Ramos (cell line): ENCODE data around the gene TMEM53.

Experiments
- in situ Hi-C: fragments of 300-500 bp; cut with MboI; formaldehyde crosslinking; loops from one replicate; pipeline ENCODE4 v1.14.3; 2022; ENCODE audit warnings: low sequenced_read_pairs; ENCODE audit not compliant: unreplicated experiment

Gene TMEM53

DNA sequence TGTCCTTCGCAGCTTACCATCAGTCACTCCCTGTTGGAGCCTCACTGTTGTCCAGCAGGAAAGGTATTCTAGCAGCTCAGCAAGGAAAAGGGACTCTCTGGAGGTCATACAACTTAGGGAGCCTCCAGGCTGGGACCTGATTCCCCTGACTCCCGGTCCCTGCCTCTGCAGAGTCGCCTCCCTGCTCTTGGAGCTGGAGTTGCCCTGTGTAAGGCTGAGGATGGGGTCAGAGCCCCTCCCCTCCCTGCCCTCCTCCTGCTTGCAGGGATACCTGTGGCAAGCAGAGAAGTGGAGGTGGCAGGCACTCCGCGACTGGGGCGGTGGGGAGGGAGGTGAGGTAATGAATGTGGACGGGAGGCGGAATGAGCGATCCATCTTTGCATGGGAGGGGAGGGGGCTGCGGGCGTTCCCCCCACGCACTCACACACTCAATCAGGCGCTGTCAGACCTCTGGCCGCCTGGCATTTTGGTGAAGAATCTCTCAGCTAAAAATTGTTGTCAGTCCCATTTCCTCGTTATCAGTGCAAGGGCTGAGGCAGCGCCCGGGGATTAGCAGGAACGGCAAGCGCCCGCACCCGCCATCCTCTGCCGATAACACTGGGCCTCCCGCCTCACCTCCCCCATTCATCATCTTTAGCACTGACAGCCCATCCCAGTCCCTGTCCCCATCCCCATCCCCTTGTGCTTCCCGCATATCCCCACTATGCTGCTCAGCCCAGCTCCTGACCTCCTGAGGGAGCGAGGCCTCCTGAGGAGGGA lies 64.3 kb downstream of the TMEM53 start:
- in situ Hi-C loops, result no loop called here

DNA sequence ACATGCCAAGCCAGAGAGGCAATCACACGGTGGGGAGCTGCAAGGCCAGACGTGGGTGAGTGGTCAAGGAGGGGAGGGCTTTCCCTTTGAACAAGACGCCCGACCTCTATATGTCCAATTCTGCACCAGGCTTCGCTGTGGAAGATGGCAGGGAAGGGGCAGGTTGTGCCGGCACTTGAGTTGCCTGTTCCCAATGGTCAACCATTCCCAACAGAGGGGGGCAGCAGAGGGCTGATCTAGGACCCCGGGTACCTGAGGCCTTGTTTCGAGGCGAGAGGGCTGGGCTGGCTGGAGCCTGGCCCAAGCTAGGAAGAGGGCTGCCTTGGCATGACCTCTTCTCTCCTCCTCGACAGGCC lies 64.9 kb downstream of the TMEM53 start:
- in situ Hi-C loops, result no loop called here

DNA sequence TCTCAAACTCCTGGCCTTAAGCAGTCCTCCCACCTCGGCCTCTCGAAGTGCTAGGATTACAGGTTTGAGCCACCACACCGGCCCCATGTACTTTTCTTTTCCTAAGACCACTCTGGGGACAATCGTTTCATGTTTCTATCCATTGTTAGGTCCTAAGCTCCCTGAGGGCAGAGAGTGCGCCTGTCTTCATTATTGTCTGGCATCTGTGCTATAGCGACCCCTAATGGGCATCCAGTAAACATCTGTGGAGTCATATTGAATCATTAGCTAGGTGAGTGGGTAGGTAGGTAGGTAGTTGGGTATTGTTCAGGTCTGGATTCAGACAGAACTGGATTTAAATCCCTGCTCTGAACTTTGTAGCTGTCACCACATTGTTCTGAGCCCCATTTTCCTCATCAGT lies 66.1 kb downstream of the TMEM53 start:
- in situ Hi-C loops, result no loop called here

DNA sequence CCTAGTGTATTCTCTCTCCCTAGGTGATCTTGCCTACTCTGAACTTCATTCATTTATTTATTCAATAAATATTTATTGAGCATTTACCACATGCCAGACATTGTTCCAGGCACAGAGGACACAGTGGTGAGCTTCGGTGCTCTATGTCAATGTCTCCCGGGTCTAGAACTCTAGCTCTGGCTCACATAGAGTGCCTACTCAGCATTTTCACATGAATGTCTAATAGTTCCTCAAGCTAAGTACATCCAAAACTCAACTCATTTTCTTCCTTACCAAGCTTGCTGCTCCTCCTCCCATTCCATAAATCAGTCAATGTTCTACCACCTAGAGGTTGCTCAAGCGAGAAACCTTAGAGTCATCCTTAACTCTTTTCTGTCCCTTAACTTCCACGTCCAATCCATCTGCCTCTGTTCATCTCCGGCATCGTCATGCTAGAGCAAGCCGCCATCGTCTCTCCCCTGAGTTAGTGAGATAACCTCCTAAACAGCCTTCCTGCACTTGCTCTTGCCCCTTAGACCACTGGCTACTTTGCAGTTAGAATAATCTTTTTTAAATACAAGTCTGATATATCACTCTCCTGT lies 67.5 kb downstream of the TMEM53 start:
- in situ Hi-C loops, result no loop called here

DNA sequence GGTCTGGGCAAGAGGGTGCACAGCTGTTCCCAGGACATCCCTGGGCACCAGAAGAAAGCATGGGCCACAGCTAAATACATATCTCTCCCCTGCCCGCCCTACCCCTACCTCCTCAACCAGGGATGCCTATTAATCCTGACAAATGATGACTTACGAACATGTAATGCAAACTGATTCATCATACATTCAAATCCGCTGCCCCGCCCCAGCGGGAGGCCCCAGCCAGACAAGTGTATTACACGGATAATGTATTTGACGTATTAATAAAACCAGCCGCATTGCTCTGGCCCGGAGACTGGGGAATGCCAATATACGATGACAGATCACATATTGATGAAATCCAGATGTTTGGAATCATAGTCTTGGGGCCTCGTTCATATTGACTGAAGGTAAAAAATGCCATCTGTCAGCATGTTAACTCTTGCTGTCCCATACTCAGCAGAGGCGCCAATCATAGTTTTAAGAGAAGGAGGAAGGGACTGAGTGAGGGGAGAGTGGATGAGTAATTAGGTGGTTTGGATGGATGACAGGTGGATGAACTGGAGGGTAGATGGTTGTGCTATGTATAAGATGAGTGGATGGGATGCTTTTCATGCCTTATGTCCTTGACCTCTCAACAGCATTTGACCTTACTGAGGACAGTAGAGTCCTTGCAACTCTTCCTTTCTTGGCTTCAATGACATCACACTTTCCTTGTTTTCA lies 68.2 kb downstream of the TMEM53 start:
- in situ Hi-C loops, result no loop called here

DNA sequence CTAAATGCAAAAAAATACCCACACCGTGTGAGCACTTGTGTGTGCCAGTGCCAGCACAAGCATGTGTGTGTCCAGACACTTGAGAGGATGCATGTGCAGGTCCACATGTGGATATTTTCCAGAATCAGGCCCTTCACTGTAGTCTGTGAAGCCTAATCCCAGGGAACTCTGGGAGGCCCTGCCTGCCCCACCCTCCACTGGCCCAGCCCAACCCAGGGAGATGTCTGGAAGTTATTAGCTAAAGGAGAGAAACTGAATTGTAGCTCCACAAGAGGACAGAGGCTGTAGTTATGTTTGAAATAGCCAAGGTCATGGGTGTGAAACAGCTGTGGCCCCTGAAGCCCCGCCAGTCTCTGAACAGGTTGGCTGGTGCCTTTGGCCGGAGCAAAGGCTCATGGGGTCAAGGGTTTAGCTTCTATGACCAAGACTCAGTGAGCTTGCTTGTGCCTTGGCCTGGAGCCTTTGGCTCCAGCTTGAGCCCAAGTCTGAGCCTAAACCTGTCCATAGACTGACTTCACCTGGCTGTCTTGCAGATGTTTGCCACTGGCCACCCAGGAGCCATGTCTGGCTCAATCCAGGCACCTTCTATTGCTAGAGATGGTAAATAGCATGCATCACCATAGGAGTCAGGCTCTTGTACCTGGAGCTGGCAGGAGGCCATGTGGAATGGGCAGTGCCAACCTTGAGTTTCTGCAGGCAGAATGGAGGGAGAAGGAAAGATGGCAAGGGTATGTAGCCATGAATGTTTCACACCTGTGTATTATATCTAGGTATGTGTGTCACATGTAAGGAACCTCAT lies 69.9 kb downstream of the TMEM53 start:
- in situ Hi-C loops, result no loop called here

DNA sequence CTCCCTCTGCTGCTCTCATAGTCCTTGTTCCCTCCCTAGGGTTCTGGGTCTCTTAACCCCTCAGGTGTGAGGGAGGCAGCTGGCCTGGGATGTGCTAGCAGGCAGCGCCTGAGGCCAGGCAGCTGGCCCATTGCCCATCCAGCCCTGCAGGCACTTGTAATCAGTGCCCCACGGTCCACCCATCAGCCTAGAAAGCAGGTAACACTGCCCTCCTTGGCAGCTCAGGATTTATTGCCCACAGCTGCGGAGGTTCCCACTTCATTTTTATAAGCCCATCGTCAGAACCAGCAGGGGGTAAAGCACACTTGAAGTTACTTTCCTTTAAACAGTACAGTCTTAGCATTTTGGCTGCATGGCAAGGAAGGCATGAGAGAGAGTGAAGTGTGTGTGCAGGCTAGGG lies 70.6 kb downstream of the TMEM53 start:
- in situ Hi-C loops, result no loop called here
